ENCODE measurements around the gene ALPI.
"Not testable (repeated sequence)": the region's sequence is repeated elsewhere in the genome, so short reads cannot be mapped to it uniquely, and the experiment has no call there.

The ALPI gene

GRCh38 chr2:232431705-232432590 lies 24.0 kb upstream of the ALPI start:
- in situ Hi-C loops (cut with HindIII; ENCODE audit: low pct_unique_long_range_greater_than_20kb, low sequenced_read_pairs) = no loop called here
- TF ChIP-seq JUND (IDR thresholded peaks at IDR 0.05; ENCODE audit: low read depth) = no peak
- DNase-seq (ENCODE audit: low read depth in 1 of 2, low spot score in 1 of 2) = no peak

GRCh38 chr2:232432598-232433184 lies 23.3 kb upstream of the ALPI start:
- no peak for TF ChIP-seq JUND (IDR thresholded peaks at IDR 0.05; ENCODE audit: low read depth)
- DNase-seq (ENCODE audit: low read depth in 1 of 2, low spot score in 1 of 2) = no peak
- in situ Hi-C loops (cut with HindIII; ENCODE audit: low pct_unique_long_range_greater_than_20kb, low sequenced_read_pairs) = no loop called here

GRCh38 chr2:232433622-232434021 lies 22.3 kb upstream of the ALPI start:
- in situ Hi-C loops (cut with HindIII; ENCODE audit: low pct_unique_long_range_greater_than_20kb, low sequenced_read_pairs); DNase-seq (ENCODE audit: low read depth in 1 of 2, low spot score in 1 of 2): not testable (repeated sequence)

GRCh38 chr2:232434091-232434490 lies 21.9 kb upstream of the ALPI start:
- no peak for DNase-seq (ENCODE audit: low read depth in 1 of 2, low spot score in 1 of 2)
- TF ChIP-seq JUND (IDR thresholded peaks at IDR 0.05; ENCODE audit: low read depth) = no peak
- in situ Hi-C loops (cut with HindIII; ENCODE audit: low pct_unique_long_range_greater_than_20kb, low sequenced_read_pairs) = no loop called here

GRCh38 chr2:232434563-232435374 lies 21.2 kb upstream of the ALPI start:
- in situ Hi-C loops (cut with HindIII; ENCODE audit: low pct_unique_long_range_greater_than_20kb, low sequenced_read_pairs) = no loop called here
- no peak for DNase-seq (ENCODE audit: low read depth in 1 of 2, low spot score in 1 of 2)
- no peak for TF ChIP-seq JUND (IDR thresholded peaks at IDR 0.05; ENCODE audit: low read depth)

GRCh38 chr2:232435375-232435648 lies 20.6 kb upstream of the ALPI start:
- in situ Hi-C loops (cut with HindIII; ENCODE audit: low pct_unique_long_range_greater_than_20kb, low sequenced_read_pairs) = no loop called here
- DNase-seq (ENCODE audit: low read depth in 1 of 2, low spot score in 1 of 2) = no peak
- no peak for TF ChIP-seq JUND (IDR thresholded peaks at IDR 0.05; ENCODE audit: low read depth)

GRCh38 chr2:232435805-232436204 lies 20.1 kb upstream of the ALPI start:
- in situ Hi-C loops (cut with HindIII; ENCODE audit: low pct_unique_long_range_greater_than_20kb, low sequenced_read_pairs) = no loop called here
- no peak for DNase-seq (ENCODE audit: low read depth in 1 of 2, low spot score in 1 of 2)
- TF ChIP-seq JUND (IDR thresholded peaks at IDR 0.05; ENCODE audit: low read depth) = no peak

GRCh38 chr2:232436381-232437194 lies 19.4 kb upstream of the ALPI start:
- in situ Hi-C loops (cut with HindIII; ENCODE audit: low pct_unique_long_range_greater_than_20kb, low sequenced_read_pairs) = no loop called here
- no peak for DNase-seq (ENCODE audit: low read depth in 1 of 2, low spot score in 1 of 2)
- no peak for TF ChIP-seq JUND (IDR thresholded peaks at IDR 0.05; ENCODE audit: low read depth)

- TF ChIP-seq JUND (IDR thresholded peaks at IDR 0.05; ENCODE audit: low read depth) = no peak
- in situ Hi-C loops (cut with HindIII; ENCODE audit: low pct_unique_long_range_greater_than_20kb, low sequenced_read_pairs) = no loop called here
- DNase-seq (ENCODE audit: low read depth in 1 of 2, low spot score in 1 of 2) = no peak
Observed at GRCh38 chr2:232437195-232437571, 18.8 kb upstream of the ALPI start.

- TF ChIP-seq JUND (IDR thresholded peaks at IDR 0.05; ENCODE audit: low read depth) = no peak
- in situ Hi-C loops (cut with HindIII; ENCODE audit: low pct_unique_long_range_greater_than_20kb, low sequenced_read_pairs) = no loop called here
- no peak for DNase-seq (ENCODE audit: low read depth in 1 of 2, low spot score in 1 of 2)
Observed at GRCh38 chr2:232438091-232438490, 17.9 kb upstream of the ALPI start.

- peak; percentile 40 to 43 for DNase-seq (ENCODE audit: low read depth in 1 of 2, low spot score in 1 of 2)
- in situ Hi-C loops (cut with HindIII; ENCODE audit: low pct_unique_long_range_greater_than_20kb, low sequenced_read_pairs) = no loop called here
- no peak for TF ChIP-seq JUND (IDR thresholded peaks at IDR 0.05; ENCODE audit: low read depth)
Observed at GRCh38 chr2:232438951-232439757, 16.8 kb upstream of the ALPI start.

- DNase-seq (ENCODE audit: low read depth in 1 of 2, low spot score in 1 of 2) = no peak
- in situ Hi-C loops (cut with HindIII; ENCODE audit: low pct_unique_long_range_greater_than_20kb, low sequenced_read_pairs) = no loop called here
Observed at GRCh38 chr2:232439758-232440135, 16.2 kb upstream of the ALPI start.

GRCh38 chr2:232440220-232441018 lies 15.5 kb upstream of the ALPI start:
- DNase-seq (ENCODE audit: low read depth in 1 of 2, low spot score in 1 of 2) = peak; percentile 67 to 72
- in situ Hi-C loops (cut with HindIII; ENCODE audit: low pct_unique_long_range_greater_than_20kb, low sequenced_read_pairs) = not testable (repeated sequence)

More at GRCh38 chr2:232439758-232440135, 16.2 kb upstream of the ALPI start:
- no peak for TF ChIP-seq JUND (IDR thresholded peaks at IDR 0.05; ENCODE audit: low read depth)

Data from T47D (cell line).